Caki2 (cell line): Measurements from ENCODE around the gene NDUFAF4. TPM values are rescaled to one million over a fixed set of nuclear protein-coding genes. Genes with fewer than 3 reads are reported as not detected.

Experiments
- DNase-seq: peaks from one replicate; pipeline ENCODE4 v3.0.0-alpha.2; 2015; ENCODE audit warnings: low read depth
- in situ Hi-C: cut with HindIII; loops from 2 replicates; pipeline ENCODE4 v1.10.0; 2016; ENCODE audit warnings: low sequenced_read_pairs, low pct_unique_long_range_greater_than_20kb, mixed read lengths
- total RNA-seq: library from RNA; depleted of rRNA; stranded (reverse); fragments of >200 nt; shearing (Covaris generic); gene quantifications from 2 replicates; pipeline ENCODE4 v1.2.3, GENCODE V29; 2014; ENCODE audit warnings: low replicate concordance; rRNA removed

NDUFAF4 gene
- total RNA-seq, 1 experiment from 2014 or later = 73.4 TPM

DNA sequence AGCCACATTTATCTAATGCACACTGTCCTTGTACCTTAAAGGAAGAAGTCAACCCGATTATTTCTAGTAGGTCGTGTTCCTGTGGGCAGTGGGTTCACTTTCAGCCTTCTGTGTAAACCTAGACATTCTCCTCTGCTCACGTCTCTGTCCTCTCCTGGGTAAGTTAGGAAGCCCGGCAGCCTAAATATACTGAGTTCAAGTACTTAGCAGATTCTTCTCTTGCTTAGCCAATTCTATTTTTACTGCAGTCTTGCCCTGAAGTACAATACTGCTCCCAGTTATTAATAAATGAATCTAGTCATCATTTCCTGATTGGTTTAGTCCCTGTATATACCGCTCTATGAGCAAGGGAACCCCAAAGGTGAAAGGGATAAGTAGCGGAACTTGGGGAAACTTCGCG is 45.8 kb downstream of the NDUFAF4 start:
- in situ Hi-C loops = no loop called here
- DNase-seq = no peak

DNA sequence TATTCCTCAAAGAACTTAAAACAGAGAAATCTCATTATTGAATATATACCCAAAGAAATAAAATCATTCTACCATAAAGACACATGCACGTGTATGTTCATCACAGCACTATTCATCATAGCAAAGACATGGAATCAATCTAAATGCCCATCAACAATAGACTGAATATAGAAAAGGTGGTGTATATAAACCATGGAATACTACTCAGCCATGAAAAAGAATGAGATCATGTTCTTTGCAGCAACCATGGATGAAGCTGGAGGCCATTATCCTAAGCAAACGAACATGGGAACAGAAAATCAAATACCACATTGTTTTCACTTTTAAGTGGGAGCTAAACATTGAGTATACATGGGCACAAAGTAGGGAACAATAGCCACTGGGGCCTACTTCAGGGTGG is 48.1 kb downstream of the NDUFAF4 start:
- in situ Hi-C loops = no loop called here
- no peak for DNase-seq

DNA sequence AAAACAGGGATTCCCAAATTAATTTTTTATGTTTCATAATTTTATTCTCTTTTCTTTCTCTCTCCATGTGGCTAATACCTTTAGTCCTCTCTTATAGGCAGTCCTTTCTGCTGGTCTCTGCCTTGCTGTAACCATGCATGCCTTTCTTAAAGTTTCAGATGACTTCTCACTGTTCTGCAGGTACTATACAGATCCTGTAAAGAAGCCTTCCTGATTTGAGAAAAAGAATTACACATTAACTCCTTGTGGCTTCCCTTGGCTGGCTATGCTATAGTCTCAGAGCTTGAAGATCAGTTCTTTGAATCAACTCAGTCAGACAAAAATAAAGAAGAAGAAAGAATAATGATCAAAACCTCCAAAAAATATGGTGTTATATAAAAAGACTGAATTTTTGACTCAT is 53.2 kb downstream of the NDUFAF4 start:
- DNase-seq = no peak
- in situ Hi-C loops = no loop called here

DNA sequence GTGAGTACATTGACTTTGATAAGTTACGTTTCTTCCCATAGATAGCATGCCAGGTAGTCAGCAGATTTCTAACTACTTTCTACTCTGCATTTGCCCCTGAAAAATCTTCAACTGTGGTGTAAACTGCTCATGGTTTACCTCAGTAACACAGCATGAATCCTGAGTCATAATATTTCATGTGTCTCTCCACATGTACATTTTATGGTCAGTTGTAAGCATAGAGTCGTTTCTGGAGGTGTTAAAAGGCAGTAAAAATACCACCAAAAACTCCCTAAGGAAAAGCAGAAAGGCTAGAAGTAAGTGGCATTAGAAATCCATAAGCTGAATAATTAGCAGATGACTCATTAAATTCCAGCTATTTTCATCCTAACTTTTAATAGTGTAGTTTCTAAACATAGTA is 56.3 kb downstream of the NDUFAF4 start:
- no peak for DNase-seq
- in situ Hi-C loops = no loop called here

Other genes starting within 250 kb of the NDUFAF4 start
- 0.37 and 0.46 TPM in 2 replicates for gene GPR63, start 60.4 kb downstream of the NDUFAF4 start, total RNA-seq
- 0.24 and 0.29 TPM in 2 replicates for gene KLHL32, start 26.8 kb upstream of the NDUFAF4 start, total RNA-seq